Measurements from ENCODE around the gene MAGI2. TPM values are rescaled to one million over a fixed set of nuclear protein-coding genes. Genes with fewer than 3 reads are reported as not detected.

The MAGI2 gene
- total and polyA plus RNA-seq, 2 experiments from 2014 or later = 3.5 to 4.1 TPM

DNA sequence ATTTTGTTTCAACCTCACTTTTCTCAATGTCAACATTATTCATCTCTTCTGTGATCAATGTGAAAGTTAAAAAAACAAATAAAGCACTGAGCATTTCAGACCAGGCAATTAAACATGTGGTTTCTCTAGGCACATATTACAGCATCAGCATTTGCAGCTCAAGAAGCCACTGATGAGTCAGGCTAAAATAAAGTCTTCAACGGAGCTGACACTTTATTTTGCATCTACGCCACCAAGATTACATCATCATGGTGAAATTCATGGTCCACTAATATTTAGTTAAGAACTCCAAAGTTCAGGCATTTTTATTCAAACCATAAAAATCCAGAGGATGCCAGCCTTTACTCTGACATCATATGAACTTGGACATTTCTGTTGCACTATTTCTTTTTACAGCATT lies 33.0 kb downstream of the MAGI2 start:
- Histone ChIP-seq H3K4me2 (ENCODE audit: unreplicated experiment) (peak overlapping the region; percentile 56), H3K27me3 (replicated peaks; ENCODE audit: insufficient read depth) (no peaks in the 10 kb centered on the region), H3K79me2 (ENCODE audit: insufficient read depth) (no peaks in the 10 kb centered on the region; the same call in 1 of the 2 replicates), H3K36me3 (ENCODE audit: low read depth) (no peaks in the 10 kb centered on the region), H4K20me1 (ENCODE audit: insufficient read depth) (no peaks in the 10 kb centered on the region), H2AFZ (no peak overlapping the region), H3K9me2 (ENCODE audit: insufficient read depth) (no peaks in the 10 kb centered on the region), H3K4me1 (ENCODE audit: insufficient read depth) (peaks cover 14% of the 10 kb centered on the region), H3F3A (ENCODE audit: insufficient read depth) (peaks cover 5% of the 10 kb centered on the region; the same call in 1 of the 2 replicates), H3K4me3 (peak overlapping the region; percentile 10; the same call in 1 of the 2 replicates), H3K9me3 (ENCODE audit: low read depth) (no peaks in the 10 kb centered on the region), H3K27ac (peak overlapping the region; percentile 29), H3K9ac (no peak overlapping the region)
- no peak for TF ChIP-seq EZH2phosphoT487 (IDR thresholded peaks at IDR 0.05; ENCODE audit: insufficient read depth, low read depth)
- no peak for TF ChIP-seq EZH2 (IDR thresholded peaks at IDR 0.05; ENCODE audit: insufficient read depth, poor library complexity, severe bottlenecking)
- DNase-seq = peak; percentile 90
- in situ Hi-C loops (cut with MboI) = no loop called here
- 0% methylated on average over 2 of the region's 2 CpGs for WGBS, 2 experiments (ENCODE audit: low coverage in 1 of 2, low lambda C conversion rate in 2 of 2, missing lambda C conversion rate in 2 of 2)

- no peaks in the 10 kb centered on the region for H3K79me2 ChIP-seq (ENCODE audit: insufficient read depth)
- H3K4me2 ChIP-seq (ENCODE audit: unreplicated experiment) = no peak overlapping the region
- no peak overlapping the region for H3K27ac ChIP-seq
- peaks cover 4% of the 10 kb centered on the region for H3K4me1 ChIP-seq (ENCODE audit: insufficient read depth)
- no peaks in the 10 kb centered on the region for H3F3A ChIP-seq (ENCODE audit: insufficient read depth)
- no peak overlapping the region for H3K9ac ChIP-seq
- no peaks in the 10 kb centered on the region for H3K9me2 ChIP-seq (ENCODE audit: insufficient read depth)
- no peak for TF ChIP-seq EZH2 (IDR thresholded peaks at IDR 0.05; ENCODE audit: insufficient read depth, poor library complexity, severe bottlenecking)
- no peak for TF ChIP-seq EZH2phosphoT487 (IDR thresholded peaks at IDR 0.05; ENCODE audit: insufficient read depth, low read depth)
- no peak overlapping the region for H2AFZ ChIP-seq
- DNase-seq = peak; percentile 29
- H3K36me3 ChIP-seq (ENCODE audit: low read depth) = no peaks in the 10 kb centered on the region
- no peaks in the 10 kb centered on the region for H3K27me3 ChIP-seq (replicated peaks; ENCODE audit: insufficient read depth)
- in situ Hi-C loops (cut with MboI) = no loop called here
- H3K4me3 ChIP-seq = no peak overlapping the region
- no peaks in the 10 kb centered on the region for H4K20me1 ChIP-seq (ENCODE audit: insufficient read depth)
- H3K9me3 ChIP-seq (ENCODE audit: low read depth) = no peaks in the 10 kb centered on the region
Measured at GRCh38 chr7:79414910-79415309, 38.6 kb downstream of the MAGI2 start.

- Histone ChIP-seq H3F3A (ENCODE audit: insufficient read depth) (no peaks in the 10 kb centered on the region), H3K9ac (no peak overlapping the region), H2AFZ (no peak overlapping the region), H3K9me3 (ENCODE audit: low read depth) (no peaks in the 10 kb centered on the region), H3K27me3 (replicated peaks; ENCODE audit: insufficient read depth) (no peaks in the 10 kb centered on the region), H4K20me1 (ENCODE audit: insufficient read depth) (no peaks in the 10 kb centered on the region), H3K79me2 (ENCODE audit: insufficient read depth) (no peaks in the 10 kb centered on the region), H3K4me1 (ENCODE audit: insufficient read depth) (no peaks in the 10 kb centered on the region), H3K9me2 (ENCODE audit: insufficient read depth) (no peaks in the 10 kb centered on the region), H3K4me2 (ENCODE audit: unreplicated experiment) (no peak overlapping the region), H3K4me3 (no peak overlapping the region), H3K36me3 (ENCODE audit: low read depth) (no peaks in the 10 kb centered on the region), H3K27ac (no peak overlapping the region)
- 94 to 100% methylated on average over 2 of the region's 2 CpGs for WGBS, 2 experiments (ENCODE audit: low coverage in 1 of 2, low lambda C conversion rate in 2 of 2, missing lambda C conversion rate in 2 of 2)
- in situ Hi-C loops (cut with MboI) = no loop called here
- DNase-seq = no peak
- TF ChIP-seq EZH2 (IDR thresholded peaks at IDR 0.05; ENCODE audit: insufficient read depth, poor library complexity, severe bottlenecking) (no peak), EZH2phosphoT487 (IDR thresholded peaks at IDR 0.05; ENCODE audit: insufficient read depth, low read depth) (no peak)
Measured at GRCh38 chr7:79412915-79413314, 40.6 kb downstream of the MAGI2 start.

DNA sequence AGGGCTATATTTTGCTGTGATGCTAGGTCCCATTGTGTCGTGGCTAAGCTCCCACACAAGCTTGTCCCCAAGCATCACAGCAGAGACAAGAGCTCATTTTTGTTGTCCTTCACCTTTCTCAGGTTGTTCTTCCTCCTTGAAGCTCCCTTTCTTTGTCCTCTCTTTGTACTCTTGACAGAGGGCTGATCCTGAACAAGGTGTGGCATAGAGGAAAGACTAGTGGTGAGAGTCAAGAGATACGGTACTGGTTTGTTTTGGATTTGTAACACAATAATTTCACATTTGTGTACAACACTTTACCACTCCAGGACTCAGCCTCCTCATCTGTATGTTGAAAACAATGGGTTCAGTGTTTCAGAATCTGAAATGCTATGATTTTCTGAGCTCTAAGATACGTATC lies 41.0 kb downstream of the MAGI2 start:
- 97 to 100% methylated on average over 3 of the region's 3 CpGs for WGBS, 2 experiments (ENCODE audit: low coverage in 1 of 2, low lambda C conversion rate in 2 of 2, missing lambda C conversion rate in 2 of 2)
- H3K36me3 ChIP-seq (ENCODE audit: low read depth) = no peaks in the 10 kb centered on the region
- H4K20me1 ChIP-seq (ENCODE audit: insufficient read depth) = no peaks in the 10 kb centered on the region
- TF ChIP-seq EZH2phosphoT487 (IDR thresholded peaks at IDR 0.05; ENCODE audit: insufficient read depth, low read depth) (no peak), EZH2 (IDR thresholded peaks at IDR 0.05; ENCODE audit: insufficient read depth, poor library complexity, severe bottlenecking) (no peak)
- H3K27me3 ChIP-seq (replicated peaks; ENCODE audit: insufficient read depth) = no peaks in the 10 kb centered on the region
- no peak for DNase-seq
- H3K4me1 ChIP-seq (ENCODE audit: insufficient read depth) = no peaks in the 10 kb centered on the region
- no peak overlapping the region for H3K4me3 ChIP-seq
- in situ Hi-C loops (cut with MboI) = no loop called here
- H3K27ac ChIP-seq = no peak overlapping the region
- H3F3A ChIP-seq (ENCODE audit: insufficient read depth) = no peaks in the 10 kb centered on the region
- no peak overlapping the region for H2AFZ ChIP-seq
- H3K9ac ChIP-seq = no peak overlapping the region
- H3K4me2 ChIP-seq (ENCODE audit: unreplicated experiment) = no peak overlapping the region
- no peaks in the 10 kb centered on the region for H3K9me2 ChIP-seq (ENCODE audit: insufficient read depth)
- H3K9me3 ChIP-seq (ENCODE audit: low read depth) = no peaks in the 10 kb centered on the region
- no peaks in the 10 kb centered on the region for H3K79me2 ChIP-seq (ENCODE audit: insufficient read depth)

DNA sequence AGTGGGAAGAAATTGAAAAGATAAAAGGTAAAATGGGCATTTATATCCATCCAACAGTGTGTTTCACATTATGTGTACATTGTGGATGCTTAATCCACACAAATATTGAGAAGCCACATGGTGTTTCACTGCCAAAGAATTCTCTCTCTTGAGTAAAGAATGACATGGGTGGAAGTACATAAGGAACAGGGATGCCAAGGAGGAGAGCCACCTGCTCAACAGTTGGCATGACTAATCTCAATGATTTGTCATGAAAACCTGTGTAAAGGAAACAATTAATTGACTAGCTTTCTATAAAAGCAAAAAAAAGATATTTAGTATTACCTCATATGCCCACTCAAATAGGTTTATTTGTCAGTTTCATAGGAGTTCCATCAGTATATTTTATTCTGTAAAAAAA lies 43.1 kb downstream of the MAGI2 start:
- Histone ChIP-seq H3K4me1 (ENCODE audit: insufficient read depth) (no peaks in the 10 kb centered on the region), H3F3A (ENCODE audit: insufficient read depth) (no peaks in the 10 kb centered on the region), H3K9ac (no peak overlapping the region), H3K9me3 (ENCODE audit: low read depth) (no peaks in the 10 kb centered on the region), H3K9me2 (ENCODE audit: insufficient read depth) (no peaks in the 10 kb centered on the region), H3K27ac (no peak overlapping the region), H3K27me3 (replicated peaks; ENCODE audit: insufficient read depth) (no peaks in the 10 kb centered on the region), H3K36me3 (ENCODE audit: low read depth) (no peaks in the 10 kb centered on the region), H3K4me2 (ENCODE audit: unreplicated experiment) (no peak overlapping the region), H3K4me3 (no peak overlapping the region), H2AFZ (no peak overlapping the region), H3K79me2 (ENCODE audit: insufficient read depth) (no peaks in the 10 kb centered on the region), H4K20me1 (ENCODE audit: insufficient read depth) (no peaks in the 10 kb centered on the region)
- DNase-seq = no peak
- TF ChIP-seq EZH2phosphoT487 (IDR thresholded peaks at IDR 0.05; ENCODE audit: insufficient read depth, low read depth) (no peak), EZH2 (IDR thresholded peaks at IDR 0.05; ENCODE audit: insufficient read depth, poor library complexity, severe bottlenecking) (no peak)
- in situ Hi-C loops (cut with MboI) = no loop called here
